ENCODE results near the gene PWP2.
"Not testable (repeated sequence)": the region's sequence is repeated elsewhere in the genome, so short reads cannot be mapped to it uniquely, and the experiment has no call there.

GRCh38 chr21:44107589-44107988, 390 bp downstream of the PWP2 start:
- TF ChIP-seq TOX (CRISPR knock-in tag; IDR thresholded peaks at IDR 0.05; ENCODE audit: borderline replicate concordance); POU6F1 (CRISPR knock-in tag; IDR thresholded peaks at IDR 0.05; ENCODE audit: borderline replicate concordance, low read depth); ZC3H10 (CRISPR knock-in tag; IDR thresholded peaks at IDR 0.05): not testable (repeated sequence)
